Measurements from ENCODE around the gene SH3BP4. TPM values are rescaled to one million over a fixed set of nuclear protein-coding genes. Genes with fewer than 3 reads are reported as not detected.
A peak's percentile ranks its signal among the peaks of the same experiment; 100 is the strongest.

The SH3BP4 gene
- total RNA-seq, 4 donors from 2014 or later = 13.5 to 28.4 (median 20.1) TPM

DNA sequence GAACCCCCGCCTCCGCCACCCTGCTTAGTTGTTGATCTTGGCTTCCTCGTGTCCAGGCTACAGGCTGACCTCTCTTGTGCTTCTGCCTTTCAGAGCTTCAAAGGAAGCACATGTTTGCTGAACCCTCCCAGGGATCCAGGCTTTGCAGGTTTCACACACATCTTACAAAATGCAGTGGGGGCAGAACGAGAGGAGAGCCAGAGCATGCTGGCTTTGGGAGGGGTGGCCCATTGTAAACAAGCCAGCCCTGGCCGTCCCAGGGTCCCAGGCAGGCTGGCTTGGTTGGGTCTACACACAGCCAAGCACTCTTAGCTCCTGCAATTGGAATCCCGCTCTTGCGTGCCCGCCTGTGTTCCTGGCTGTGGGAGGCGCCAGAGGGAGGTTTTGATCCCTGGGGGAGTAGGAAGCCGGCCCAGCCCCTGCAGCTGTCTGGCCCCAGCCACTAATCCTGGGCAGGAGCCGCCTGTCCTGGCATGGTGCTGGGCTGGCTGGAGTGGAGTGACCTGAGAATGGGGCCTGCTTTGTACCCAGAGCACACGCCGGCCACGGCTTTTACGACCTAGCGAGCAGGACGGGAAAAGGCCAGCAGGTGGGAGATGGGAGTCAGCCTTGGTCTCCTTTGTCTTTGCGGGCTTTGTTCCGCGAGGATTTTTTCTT is 53.9 kb downstream of the SH3BP4 start:
- no peak overlapping the region for H3K27ac ChIP-seq
- H3K27me3 ChIP-seq = no peaks in the 10 kb centered on the region
- TF ChIP-seq, protein P1, sequence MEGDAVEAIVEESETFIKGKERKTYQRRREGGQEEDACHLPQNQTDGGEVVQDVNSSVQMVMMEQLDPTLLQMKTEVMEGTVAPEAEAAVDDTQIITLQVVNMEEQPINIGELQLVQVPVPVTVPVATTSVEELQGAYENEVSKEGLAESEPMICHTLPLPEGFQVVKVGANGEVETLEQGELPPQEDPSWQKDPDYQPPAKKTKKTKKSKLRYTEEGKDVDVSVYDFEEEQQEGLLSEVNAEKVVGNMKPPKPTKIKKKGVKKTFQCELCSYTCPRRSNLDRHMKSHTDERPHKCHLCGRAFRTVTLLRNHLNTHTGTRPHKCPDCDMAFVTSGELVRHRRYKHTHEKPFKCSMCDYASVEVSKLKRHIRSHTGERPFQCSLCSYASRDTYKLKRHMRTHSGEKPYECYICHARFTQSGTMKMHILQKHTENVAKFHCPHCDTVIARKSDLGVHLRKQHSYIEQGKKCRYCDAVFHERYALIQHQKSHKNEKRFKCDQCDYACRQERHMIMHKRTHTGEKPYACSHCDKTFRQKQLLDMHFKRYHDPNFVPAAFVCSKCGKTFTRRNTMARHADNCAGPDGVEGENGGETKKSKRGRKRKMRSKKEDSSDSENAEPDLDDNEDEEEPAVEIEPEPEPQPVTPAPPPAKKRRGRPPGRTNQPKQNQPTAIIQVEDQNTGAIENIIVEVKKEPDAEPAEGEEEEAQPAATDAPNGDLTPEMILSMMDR (IDR thresholded peaks at IDR 0.05) = no peak
- no peak for TF ChIP-seq POLR2A (IDR thresholded peaks at IDR 0.05)
- intact Hi-C loops (cut with DNase I; ENCODE audit: low total_unique reads) = no loop called here
- no peaks in the 10 kb centered on the region for H3K36me3 ChIP-seq
- DNase-seq = peak; percentile 37 to 56
- H3K4me1 ChIP-seq = peaks cover 0 to under 1% of the 10 kb centered on the region in 2 donors
- no peaks in the 10 kb centered on the region for H3K9me3 ChIP-seq
- H3K4me3 ChIP-seq = no peak overlapping the region

DNA sequence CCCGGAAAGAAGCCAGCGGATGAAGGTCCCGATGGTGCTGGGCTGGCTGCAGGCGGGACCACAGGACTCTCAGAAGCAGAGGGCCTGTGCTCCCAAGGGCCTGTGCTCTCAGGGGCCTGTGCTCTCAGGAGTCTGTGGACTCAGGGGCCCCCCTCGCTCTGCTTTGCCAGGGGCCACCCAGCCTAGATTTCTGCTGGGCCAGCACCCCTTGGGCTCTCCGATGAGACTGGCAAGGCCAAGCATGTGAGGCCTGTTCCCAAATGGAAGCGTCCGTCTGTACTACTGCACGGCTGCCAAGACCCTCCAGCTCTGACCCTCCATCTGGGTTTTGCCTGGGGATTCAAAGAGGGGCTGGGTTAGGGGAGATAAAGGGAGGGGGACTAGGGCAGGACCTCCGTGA is 54.6 kb downstream of the SH3BP4 start:
- H3K27ac ChIP-seq = no peak overlapping the region
- no peak overlapping the region for H3K4me3 ChIP-seq
- TF ChIP-seq, protein P1 (IDR thresholded peaks at IDR 0.05) = no peak
- TF ChIP-seq POLR2A (IDR thresholded peaks at IDR 0.05) = no peak
- no peaks in the 10 kb centered on the region for H3K27me3 ChIP-seq
- H3K4me1 ChIP-seq = no peaks in the 10 kb centered on the region
- no peak for DNase-seq
- intact Hi-C loops (cut with DNase I; ENCODE audit: low total_unique reads) = no loop called here
- H3K36me3 ChIP-seq = no peaks in the 10 kb centered on the region
- no peaks in the 10 kb centered on the region for H3K9me3 ChIP-seq

DNA sequence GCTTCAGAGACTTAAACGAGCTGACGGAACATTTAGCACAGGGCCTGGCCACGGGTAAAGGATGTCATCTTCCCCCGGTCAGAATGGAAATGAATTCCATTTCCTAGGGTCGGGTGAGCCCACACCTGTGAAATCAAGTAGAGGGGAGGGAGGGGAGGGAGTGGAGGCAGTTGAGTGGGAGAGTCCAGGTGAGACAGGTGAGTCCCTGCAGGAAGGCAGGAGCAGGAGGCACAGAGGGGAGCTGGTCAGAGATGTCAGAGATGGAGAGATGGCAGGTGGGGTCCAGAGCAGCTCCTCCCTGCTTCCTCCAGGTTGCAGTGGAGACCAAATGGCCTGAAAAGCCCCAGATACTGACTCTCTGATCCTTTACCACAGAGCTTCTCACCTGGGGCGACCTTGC is 55.2 kb downstream of the SH3BP4 start:
- Histone ChIP-seq H3K9me3 (no peaks in the 10 kb centered on the region), H3K36me3 (no peaks in the 10 kb centered on the region), H3K27me3 (no peaks in the 10 kb centered on the region), H3K27ac (no peak overlapping the region), H3K4me1 (no peaks in the 10 kb centered on the region), H3K4me3 (no peak overlapping the region)
- DNase-seq = no peak
- no peak for TF ChIP-seq POLR2A (IDR thresholded peaks at IDR 0.05)
- TF ChIP-seq, protein P1 (IDR thresholded peaks at IDR 0.05) = no peak
- intact Hi-C loops (cut with DNase I; ENCODE audit: low total_unique reads) = no loop called here

DNA sequence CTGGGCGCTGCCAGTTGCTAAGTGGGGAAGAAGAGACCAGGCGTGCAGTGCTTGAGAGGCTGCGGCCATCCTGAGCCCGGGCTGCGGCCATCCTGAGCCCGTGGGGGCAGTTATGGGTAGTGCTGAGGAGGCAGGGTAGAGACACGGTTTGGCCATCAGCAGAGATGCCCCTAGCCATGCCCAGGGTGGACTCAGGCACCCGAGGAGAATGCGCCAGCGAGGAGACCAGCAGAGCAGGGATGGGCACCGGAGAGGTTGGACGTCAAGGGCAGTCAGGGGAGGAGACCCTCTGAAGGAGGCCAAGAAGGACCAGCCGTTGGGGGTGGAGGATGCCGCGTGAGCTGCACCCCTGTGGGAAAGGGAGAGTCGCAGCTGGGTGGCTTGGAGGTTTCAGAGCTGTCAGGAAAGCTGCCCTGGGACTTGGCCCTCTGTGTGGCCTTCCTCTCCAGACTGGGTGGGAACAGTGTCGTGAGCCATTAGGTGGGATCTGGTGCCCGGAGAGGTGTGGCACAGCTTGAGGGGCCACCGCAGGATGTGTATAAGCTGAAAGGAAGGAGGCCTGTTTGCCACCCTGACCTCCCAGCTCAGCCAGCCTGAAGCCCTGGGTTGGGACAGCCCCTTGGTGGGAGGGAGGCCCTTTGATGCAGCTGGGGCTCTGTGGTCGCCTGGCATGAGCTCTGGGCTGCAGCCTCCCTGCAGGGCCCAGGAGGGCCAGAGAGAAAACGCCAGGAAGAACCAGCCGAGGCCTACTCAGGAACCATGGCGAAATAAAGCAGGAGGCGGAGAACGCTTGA is 56.0 kb downstream of the SH3BP4 start:
- H3K27ac ChIP-seq = no peak overlapping the region
- no peak overlapping the region for H3K4me3 ChIP-seq
- no peaks in the 10 kb centered on the region for H3K36me3 ChIP-seq
- TF ChIP-seq POLR2A (IDR thresholded peaks at IDR 0.05) = no peak
- TF ChIP-seq, protein P1 (IDR thresholded peaks at IDR 0.05) = no peak
- H3K9me3 ChIP-seq = no peaks in the 10 kb centered on the region
- intact Hi-C loops (cut with DNase I; ENCODE audit: low total_unique reads) = no loop called here
- no peaks in the 10 kb centered on the region for H3K4me1 ChIP-seq
- H3K27me3 ChIP-seq = no peaks in the 10 kb centered on the region
- DNase-seq = no peak

DNA sequence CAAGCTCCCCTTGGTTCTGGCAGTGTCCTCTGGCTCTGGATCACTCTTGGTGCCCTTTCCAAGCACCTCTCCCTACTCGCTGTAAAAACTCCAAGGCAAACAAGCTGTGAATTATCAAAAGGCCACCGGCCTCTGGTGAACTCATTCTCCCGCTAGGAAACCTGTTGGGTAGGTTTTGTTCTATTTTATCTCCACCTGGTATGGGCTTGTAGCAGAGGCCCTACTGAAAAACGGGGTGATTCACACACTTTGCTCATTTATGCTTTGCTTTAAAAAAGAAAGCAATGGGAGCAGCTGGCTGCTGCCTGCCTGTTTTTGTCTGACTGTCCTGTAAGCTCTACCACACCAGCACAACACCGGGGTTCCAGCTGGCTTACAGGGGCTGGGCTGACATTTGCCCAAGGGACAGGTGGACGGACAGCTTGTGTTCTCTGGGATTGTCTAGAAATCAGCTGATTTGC is 56.8 kb downstream of the SH3BP4 start:
- intact Hi-C loops (cut with DNase I; ENCODE audit: low total_unique reads) = no loop called here
- no peak for DNase-seq
- no peaks in the 10 kb centered on the region for H3K4me1 ChIP-seq

More for the DNA sequence above, 56.8 kb downstream of the SH3BP4 start:
- H3K9me3 ChIP-seq = no peaks in the 10 kb centered on the region
- no peaks in the 10 kb centered on the region for H3K36me3 ChIP-seq
- no peak overlapping the region for H3K4me3 ChIP-seq
- no peaks in the 10 kb centered on the region for H3K27me3 ChIP-seq
- TF ChIP-seq, protein P1 (IDR thresholded peaks at IDR 0.05) = no peak
- TF ChIP-seq POLR2A (IDR thresholded peaks at IDR 0.05) = no peak
- H3K27ac ChIP-seq = no peak overlapping the region

All from uterus (tissue), 4 donors.